Gastroesophageal sphincter (tissue), 3 donors: ENCODE measurements around the gene NEU4.

ENCODE experiments used
- CTCF ChIP-seq, 4 experiments: fragments of 200-600 bp in 2 of 4; fragments of 450-650 bp in 2 of 4; sonication (generic) in 1 of 4; IDR thresholded peaks; one replicate each; pipeline ENCODE4 v1.5.1; 2017 to 2019; ENCODE audit warnings: antibody characterized with exemption in 4 of 4, mild to moderate bottlenecking in 2 of 4, moderate library complexity in 2 of 4
- POLR2AphosphoS5 ChIP-seq: sonication (generic); formaldehyde crosslinking; IDR thresholded peaks from one replicate; pipeline ENCODE4 v1.6.1; 2017; ENCODE audit warnings: antibody characterized with exemption

GRCh38 chr2:241762933-241763369 is 46.0 kb upstream of the NEU4 start:
- no peak for TF ChIP-seq CTCF (IDR thresholded peaks at IDR 0.05)
- no peak for TF ChIP-seq POLR2AphosphoS5
